ENCODE measurements around the gene TSPAN17. TPM values are rescaled to one million over a fixed set of nuclear protein-coding genes. Genes with fewer than 3 reads are reported as not detected.

The TSPAN17 gene
- total and polyA plus RNA-seq, 11 donors, result 15.4 to 59.3 (median 30.9) TPM

DNA sequence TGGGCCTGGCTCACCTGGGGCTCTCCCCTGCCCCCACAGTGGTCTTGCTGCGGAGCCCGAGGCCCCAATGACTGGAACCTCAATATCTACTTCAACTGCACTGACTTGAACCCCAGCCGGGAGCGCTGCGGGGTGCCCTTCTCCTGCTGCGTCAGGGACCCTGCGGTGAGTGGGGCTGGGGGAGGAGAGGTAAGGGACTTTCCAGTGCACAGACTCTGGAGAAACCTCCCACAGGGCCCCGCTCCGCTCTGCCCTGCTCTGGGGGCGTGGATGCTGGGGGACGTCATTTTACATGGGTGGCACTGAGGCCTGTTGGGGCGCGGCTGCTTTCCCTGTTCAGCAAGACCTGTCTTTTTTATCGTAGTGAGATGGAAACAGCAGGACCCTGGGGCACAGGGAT is 7.6 kb downstream of the TSPAN17 start:
- H3K27me3 ChIP-seq, result no peaks in the 10 kb centered on the region
- H3K27ac ChIP-seq, result no peak overlapping the region
- intact Hi-C loops (cut with DNase I), result loop anchor here in 4 of 10 donors (5.0 to 10.0 kb wide), 3 partner anchors 240 to 457 kb away; partner anchors contain the start of gene CLTB (in 1 of the 4)
- H3K36me3 ChIP-seq, result peaks cover 0 to 45% (median 26%) of the 10 kb centered on the region in 9 donors
- H3K9me3 ChIP-seq, result no peaks in the 10 kb centered on the region
- ATAC-seq (no peak), DNase-seq (no peak)
- peaks cover 0 to 24% (median 11%) of the 10 kb centered on the region in 12 donors for H3K4me1 ChIP-seq
- 87 to 96% (median 92%) methylated on average over 9 to 14 of the region's 14 CpGs for WGBS, 4 donors
- TF ChIP-seq, protein P1, sequence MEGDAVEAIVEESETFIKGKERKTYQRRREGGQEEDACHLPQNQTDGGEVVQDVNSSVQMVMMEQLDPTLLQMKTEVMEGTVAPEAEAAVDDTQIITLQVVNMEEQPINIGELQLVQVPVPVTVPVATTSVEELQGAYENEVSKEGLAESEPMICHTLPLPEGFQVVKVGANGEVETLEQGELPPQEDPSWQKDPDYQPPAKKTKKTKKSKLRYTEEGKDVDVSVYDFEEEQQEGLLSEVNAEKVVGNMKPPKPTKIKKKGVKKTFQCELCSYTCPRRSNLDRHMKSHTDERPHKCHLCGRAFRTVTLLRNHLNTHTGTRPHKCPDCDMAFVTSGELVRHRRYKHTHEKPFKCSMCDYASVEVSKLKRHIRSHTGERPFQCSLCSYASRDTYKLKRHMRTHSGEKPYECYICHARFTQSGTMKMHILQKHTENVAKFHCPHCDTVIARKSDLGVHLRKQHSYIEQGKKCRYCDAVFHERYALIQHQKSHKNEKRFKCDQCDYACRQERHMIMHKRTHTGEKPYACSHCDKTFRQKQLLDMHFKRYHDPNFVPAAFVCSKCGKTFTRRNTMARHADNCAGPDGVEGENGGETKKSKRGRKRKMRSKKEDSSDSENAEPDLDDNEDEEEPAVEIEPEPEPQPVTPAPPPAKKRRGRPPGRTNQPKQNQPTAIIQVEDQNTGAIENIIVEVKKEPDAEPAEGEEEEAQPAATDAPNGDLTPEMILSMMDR (IDR thresholded peaks at IDR 0.05), result no peak
- TF ChIP-seq POLR2A (IDR thresholded peaks at IDR 0.05), result no peak
- H3K4me3 ChIP-seq, result no peak overlapping the region

DNA sequence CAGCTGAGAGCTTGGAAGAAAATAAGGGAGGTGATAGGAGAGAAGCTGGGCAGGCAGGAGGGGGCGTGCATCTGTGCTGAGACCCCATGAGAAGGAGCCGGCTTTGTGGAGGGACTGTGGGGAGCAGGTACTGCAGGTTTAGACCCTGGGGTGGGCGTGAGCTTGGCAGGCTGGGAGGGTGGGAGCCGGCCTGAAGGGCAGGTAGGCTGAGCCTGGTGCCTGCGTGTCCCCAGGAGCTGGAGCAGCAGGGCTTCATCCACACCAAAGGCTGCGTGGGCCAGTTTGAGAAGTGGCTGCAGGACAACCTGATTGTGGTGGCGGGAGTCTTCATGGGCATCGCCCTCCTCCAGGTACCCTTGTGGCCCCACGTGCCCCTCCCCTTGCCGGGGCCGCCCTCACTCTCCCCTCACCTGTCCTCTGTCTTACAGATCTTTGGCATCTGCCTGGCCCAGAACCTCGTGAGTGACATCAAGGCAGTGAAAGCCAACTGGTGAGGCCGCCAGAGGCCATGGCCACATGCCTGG is 9.2 kb downstream of the TSPAN17 start:
- H3K9me3 ChIP-seq, result no peaks in the 10 kb centered on the region

DNA sequence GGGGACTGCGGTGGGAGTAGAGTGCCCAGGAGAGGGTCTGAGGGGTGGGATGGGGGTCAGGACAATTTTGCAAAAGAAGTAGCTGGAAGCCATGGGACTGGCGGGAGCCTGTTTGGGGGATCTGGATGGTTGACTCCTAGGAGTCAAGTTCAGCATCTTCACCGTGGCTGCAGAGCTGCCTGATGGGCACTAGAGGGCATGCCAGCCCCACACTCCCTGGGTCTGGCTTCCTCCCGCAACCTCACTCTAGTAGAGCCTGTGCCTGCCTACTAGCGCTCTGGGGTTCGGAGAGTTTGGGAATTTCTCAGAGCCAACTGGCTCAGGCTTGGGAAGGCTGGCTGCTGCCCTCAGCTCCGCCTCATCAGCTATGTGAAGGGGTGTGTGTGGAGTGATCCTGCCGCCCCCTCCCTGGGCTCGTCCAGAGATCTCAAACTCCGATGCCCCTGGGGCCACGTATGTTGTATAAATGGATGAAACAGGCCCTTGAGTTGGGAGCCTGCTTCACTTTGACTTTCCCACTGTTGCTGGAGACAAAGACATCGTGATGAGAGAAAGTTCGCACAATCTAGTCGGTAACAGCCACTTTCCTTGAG is 10.8 kb downstream of the TSPAN17 start:
- DNase-seq, result peak; percentile 54 to 80 (median 72)
- Histone ChIP-seq H3K4me3 (no peak overlapping the region), H3K4me1 (peaks cover 0 to 31% (median 12%) of the 10 kb centered on the region in 12 donors), H3K27me3 (peaks cover 0 to 11% (median 0%) of the 10 kb centered on the region in 9 donors), H3K27ac (peak overlapping the region in 2 of 12 donors; percentile 0 to 76), H3K36me3 (peaks cover 0 to 39% (median 20%) of the 10 kb centered on the region in 9 donors), H3K9me3 (no peaks in the 10 kb centered on the region)
- ATAC-seq, result peak; percentile 61 to 86 (median 84)
- TF ChIP-seq POLR2A (IDR thresholded peaks at IDR 0.05), result no peak
- TF ChIP-seq, protein P1 (IDR thresholded peaks at IDR 0.05), result peak; percentile 73 to 92 (median 84)
- WGBS, 4 donors, result 48 to 70% (median 52%) methylated on average over 12 to 14 of the region's 14 CpGs
- intact Hi-C loops (cut with DNase I), result loop anchor here in 8 of 10 donors (2.0 to 10.0 kb wide), 7 partner anchors 161 to 455 kb away; partner anchors contain the start of gene CLTB (in 1 of the 8)

More for the DNA sequence above, 9.2 kb downstream of the TSPAN17 start:
- intact Hi-C loops (cut with DNase I), result loop anchor here in 4 of 10 donors (5.0 to 10.0 kb wide), 3 partner anchors 242 to 456 kb away; partner anchors contain the start of gene CLTB (in 1 of the 4)
- no peak for DNase-seq
- Histone ChIP-seq H3K4me3 (no peak overlapping the region), H3K27ac (no peak overlapping the region), H3K27me3 (no peaks in the 10 kb centered on the region), H3K4me1 (peaks cover 0 to 31% (median 12%) of the 10 kb centered on the region in 12 donors), H3K36me3 (peaks cover 0 to 45% (median 26%) of the 10 kb centered on the region in 9 donors)
- ATAC-seq, result no peak
- TF ChIP-seq, protein P1 (IDR thresholded peaks at IDR 0.05), result no peak
- TF ChIP-seq POLR2A (IDR thresholded peaks at IDR 0.05), result no peak
- WGBS, 4 donors, result 89 to 95% (median 90%) methylated on average over 6 to 13 of the region's 13 CpGs
